Measurements from ENCODE around the gene CSTPP1.

GRCh38 chr11:47178316-47178715 is 241.8 kb downstream of the CSTPP1 start:
- TF ChIP-seq CTCF (IDR thresholded peaks at IDR 0.05 in 4 of 5, conservative IDR thresholded peaks at IDR 0.05 in 1 of 5) (no peak), POLR2A (IDR thresholded peaks at IDR 0.05) (no peak)

Data from gastrocnemius medialis (tissue), 4 donors.